GM13977 (cell line): ENCODE measurements around the gene FOXK1.
"Not testable (repeated sequence)": the region's sequence is repeated elsewhere in the genome, so short reads cannot be mapped to it uniquely, and the experiment has no call there.

Source experiments
- DNase-seq: peaks from one replicate; pipeline ENCODE4 v3.0.0; 2012; ENCODE audit warnings: low spot score
- in situ Hi-C: fragments of 300-500 bp; cut with MboI; formaldehyde crosslinking; loops from one replicate; pipeline ENCODE4 v1.12.0; 2022; ENCODE audit warnings: low sequenced_read_pairs, low pct_unique_long_range_greater_than_20kb, mixed read lengths, inconsistent platforms; ENCODE audit not compliant: unreplicated experiment
- TF ChIP-seq, protein P1 (sequence below): IDR thresholded peaks from 2 replicates; pipeline ENCODE4 v1.5.1; 2012; ENCODE audit warnings: mild to moderate bottlenecking, control low read depth; ENCODE audit not compliant: insufficient read depth; ENCODE audit errors: extremely low read depth, missing control alignments

FOXK1 gene

GRCh38 chr7:4797858-4798705 is 116.0 kb downstream of the FOXK1 start:
- peak; percentile 89 for DNase-seq
- TF ChIP-seq, protein P1, sequence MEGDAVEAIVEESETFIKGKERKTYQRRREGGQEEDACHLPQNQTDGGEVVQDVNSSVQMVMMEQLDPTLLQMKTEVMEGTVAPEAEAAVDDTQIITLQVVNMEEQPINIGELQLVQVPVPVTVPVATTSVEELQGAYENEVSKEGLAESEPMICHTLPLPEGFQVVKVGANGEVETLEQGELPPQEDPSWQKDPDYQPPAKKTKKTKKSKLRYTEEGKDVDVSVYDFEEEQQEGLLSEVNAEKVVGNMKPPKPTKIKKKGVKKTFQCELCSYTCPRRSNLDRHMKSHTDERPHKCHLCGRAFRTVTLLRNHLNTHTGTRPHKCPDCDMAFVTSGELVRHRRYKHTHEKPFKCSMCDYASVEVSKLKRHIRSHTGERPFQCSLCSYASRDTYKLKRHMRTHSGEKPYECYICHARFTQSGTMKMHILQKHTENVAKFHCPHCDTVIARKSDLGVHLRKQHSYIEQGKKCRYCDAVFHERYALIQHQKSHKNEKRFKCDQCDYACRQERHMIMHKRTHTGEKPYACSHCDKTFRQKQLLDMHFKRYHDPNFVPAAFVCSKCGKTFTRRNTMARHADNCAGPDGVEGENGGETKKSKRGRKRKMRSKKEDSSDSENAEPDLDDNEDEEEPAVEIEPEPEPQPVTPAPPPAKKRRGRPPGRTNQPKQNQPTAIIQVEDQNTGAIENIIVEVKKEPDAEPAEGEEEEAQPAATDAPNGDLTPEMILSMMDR = peak; percentile 97
- in situ Hi-C loops = no loop called here

- no peak for DNase-seq
- TF ChIP-seq, protein P1 = no peak
- in situ Hi-C loops = no loop called here
These were observed 116.7 kb downstream of the FOXK1 start for GRCh38 chr7:4798706-4799235.

- in situ Hi-C loops = no loop called here
- no peak for DNase-seq
- TF ChIP-seq, protein P1 = no peak
These were observed 117.6 kb downstream of the FOXK1 start for GRCh38 chr7:4799508-4800268.

GRCh38 chr7:4800487-4800886 is 118.4 kb downstream of the FOXK1 start:
- no peak for DNase-seq
- in situ Hi-C loops = no loop called here
- TF ChIP-seq, protein P1 = no peak

DNA sequence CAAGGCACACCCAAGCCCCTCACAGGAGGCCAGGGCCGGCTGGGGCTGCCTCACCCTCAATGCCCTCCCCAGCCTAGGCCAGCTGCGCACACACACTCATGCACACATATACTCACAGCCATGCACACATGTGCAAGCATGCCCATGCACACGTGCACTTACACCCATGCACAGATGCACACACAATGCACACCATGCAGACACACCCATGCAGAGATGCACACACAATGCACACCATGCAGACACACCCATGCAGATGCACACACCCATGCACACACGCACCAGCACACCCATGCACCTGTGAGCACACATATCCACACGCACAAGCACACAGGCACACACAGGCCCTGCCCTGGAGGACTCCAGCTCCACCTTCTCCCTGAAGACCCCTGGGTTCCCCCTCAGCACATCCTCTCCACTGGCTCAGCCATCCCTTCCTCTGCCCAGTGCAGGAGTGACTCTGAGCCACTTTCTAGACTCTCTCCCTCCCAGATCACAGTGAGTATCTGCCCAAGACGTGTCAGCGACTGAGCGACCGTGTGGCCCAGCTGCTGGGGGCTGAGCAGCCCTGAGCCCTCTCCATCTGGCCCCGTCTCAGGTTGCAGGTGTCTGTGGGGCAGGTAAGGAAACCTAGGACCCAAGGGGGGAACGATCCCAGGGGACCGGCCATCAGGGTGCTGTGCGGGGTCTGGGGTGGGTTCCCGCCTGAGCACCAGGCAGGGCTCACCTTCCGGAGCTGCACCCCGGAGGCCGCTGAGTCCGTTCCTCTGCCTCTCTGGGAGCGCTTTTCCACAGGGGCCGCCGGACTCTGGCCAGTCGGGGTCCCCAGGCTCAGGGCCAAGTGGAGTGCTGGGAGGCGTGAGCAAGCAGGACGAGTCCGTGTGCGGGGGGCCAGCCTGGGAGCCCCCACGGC is 119.1 kb downstream of the FOXK1 start:
- TF ChIP-seq, protein P1 = no peak
- in situ Hi-C loops = no loop called here
- DNase-seq = no peak

DNA sequence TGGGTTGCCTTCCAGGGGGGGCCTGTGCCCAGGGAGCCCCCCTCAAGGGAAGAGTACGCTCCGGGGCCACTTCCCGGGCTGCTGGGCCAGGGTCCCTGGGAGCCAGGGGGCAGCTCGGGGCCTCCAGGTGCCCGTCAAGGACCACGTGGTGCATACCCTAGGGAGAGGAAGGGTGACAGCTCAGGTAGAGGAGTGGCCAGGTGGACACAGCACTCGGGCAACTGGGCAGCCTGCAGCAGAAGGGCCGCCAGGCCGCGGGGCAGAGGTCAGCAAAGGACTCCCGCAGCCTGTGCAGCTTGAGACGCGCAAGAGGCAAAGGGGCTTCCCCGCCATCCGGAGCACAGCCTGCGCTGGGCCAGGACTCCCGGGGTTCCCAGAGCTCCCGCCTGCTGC is 119.7 kb downstream of the FOXK1 start:
- TF ChIP-seq, protein P1 = no peak
- DNase-seq = no peak
- in situ Hi-C loops = no loop called here

GRCh38 chr7:4802577-4802976 is 120.5 kb downstream of the FOXK1 start:
- in situ Hi-C loops, DNase-seq: not testable (repeated sequence)
